Right cardiac atrium (tissue), 5 donors: ENCODE results near the gene ACER3. TPM values are rescaled to one million over a fixed set of nuclear protein-coding genes. Genes with fewer than 3 reads are reported as not detected.
"Not testable (repeated sequence)": the region's sequence is repeated elsewhere in the genome, so short reads cannot be mapped to it uniquely, and the experiment has no call there.

Experiments used
- ATAC-seq, 2 donors: fragments of 200-7000 bp; cut with Tn5 transposase; one replicate each; pipeline versions ENCODE4 v1.8.0 to v1.9.1; 2020; ENCODE audit warnings: moderate library complexity in 2 of 2, mild to moderate bottlenecking in 1 of 2
- DNase-seq, 3 donors: peaks; one replicate each; pipeline ENCODE4 v3.0.0-alpha.2; 2020
- H3K27ac ChIP-seq: one replicate; pipeline ENCODE4 v1.5.1; 2013; ENCODE audit warnings: mild to moderate bottlenecking, low read length, control low read depth, moderate library complexity
- H3K27me3 ChIP-seq: one replicate; pipeline ENCODE4 v1.6.1; 2013; ENCODE audit not compliant: control insufficient read depth, insufficient read depth
- H3K4me1 ChIP-seq: one replicate; pipeline ENCODE4 v1.6.1; 2013; ENCODE audit warnings: low read length; ENCODE audit not compliant: control insufficient read depth, insufficient read depth
- H3K4me3 ChIP-seq: one replicate; pipeline ENCODE4 v1.5.1; 2013; ENCODE audit warnings: low read length, control low read depth
- H3K9me3 ChIP-seq: one replicate; pipeline ENCODE4 v1.6.1; 2013; ENCODE audit warnings: low read length; ENCODE audit not compliant: control insufficient read depth
- WGBS: extraction: QIAGEN DNeasy Blood & Tissue Kit; methylation state at CpG from one replicate; pipeline ENCODE4 v1.1.7; 2013; 5-methylcytosine and 5-hydroxymethylcytosine counted together
- intact Hi-C, 4 donors: fragments of 100-400 bp; cut with DNase I; formaldehyde crosslinking; loops; one replicate each; pipeline versions ENCODE4 v1.11.0 to v1.14.0; 2022 to 2023
- polyA plus RNA-seq: library from polyadenylated mRNA; stranded (reverse); fragments of 200-250 nt; gene quantifications from one replicate; pipeline ENCODE4 v1.2.3, GENCODE V29; 2013
- total RNA-seq, 4 donors: library from RNA; stranded (reverse); fragmentation: NEBNext Ultra II Directional; extraction: Animal tissue kit (Norgen Biotek cat#: 25700); gene quantifications; one replicate each; pipeline ENCODE4 v1.2.1, GENCODE V29; 2021
- donor health status: healthy with polysubstance abuse.
- donor health status: DM: no; HTN: yes; CAD: no.
- donor health status: DM: no; HTN: no; CAD: no.
- donor health status: DM: no; HTN: yes; CAD: no; lungs with severe emphysema.
- donor health status: DM: yes; HTN: yes; CAD: no.

Gene ACER3
- total and polyA plus RNA-seq, 5 donors = 4.1 to 16.1 (median 12.1) TPM

GRCh38 chr11:76850815-76851214 is 9.9 kb upstream of the ACER3 start:
- H3K27ac ChIP-seq = no peak overlapping the region
- peak; percentile 77 to 92 for ATAC-seq
- intact Hi-C loops = no loop called here

GRCh38 chr11:76854709-76855108 is 6.0 kb upstream of the ACER3 start:
- ATAC-seq (no peak), DNase-seq (no peak)
- intact Hi-C loops = no loop called here
- H3K4me1 ChIP-seq = peaks cover 6% of the 10 kb centered on the region
- no peak overlapping the region for H3K4me3 ChIP-seq
- no peaks in the 10 kb centered on the region for H3K27me3 ChIP-seq
- H3K27ac ChIP-seq = no peak overlapping the region
- H3K9me3 ChIP-seq = no peaks in the 10 kb centered on the region
- 95% methylated on average over 1 of the region's 1 CpG for WGBS

More at GRCh38 chr11:76850815-76851214, 9.9 kb upstream of the ACER3 start:
- no peak overlapping the region for H3K4me3 ChIP-seq
- no peaks in the 10 kb centered on the region for H3K27me3 ChIP-seq
- no peaks in the 10 kb centered on the region for H3K9me3 ChIP-seq
- peak; percentile 57 to 84 (median 77) for DNase-seq
- peaks cover 9% of the 10 kb centered on the region for H3K4me1 ChIP-seq
- WGBS = 90% methylated on average over 6 of the region's 6 CpGs

- H3K27ac ChIP-seq, ATAC-seq, H3K27me3 ChIP-seq, H3K4me1 ChIP-seq, intact Hi-C loops, DNase-seq, H3K4me3 ChIP-seq, H3K9me3 ChIP-seq: not testable (repeated sequence)
- 82% methylated on average over 5 of the region's 5 CpGs for WGBS
These were observed 5.0 kb upstream of the ACER3 start for GRCh38 chr11:76855670-76856069.

- no peak for ATAC-seq
- H3K27me3 ChIP-seq = no peaks in the 10 kb centered on the region
- no peak overlapping the region for H3K27ac ChIP-seq
- intact Hi-C loops = no loop called here
- no peak for DNase-seq
- peaks cover 1% of the 10 kb centered on the region for H3K4me1 ChIP-seq
- H3K9me3 ChIP-seq = no peaks in the 10 kb centered on the region
- no peak overlapping the region for H3K4me3 ChIP-seq
These were observed 4.6 kb upstream of the ACER3 start for GRCh38 chr11:76856106-76856505.

- DNase-seq = no peak
- Histone ChIP-seq H3K4me3 (no peak overlapping the region), H3K27me3 (no peaks in the 10 kb centered on the region), H3K27ac (no peak overlapping the region), H3K4me1 (peaks cover 4% of the 10 kb centered on the region), H3K9me3 (no peaks in the 10 kb centered on the region)
- WGBS = 90% methylated on average over 2 of the region's 2 CpGs
- ATAC-seq = no peak
- intact Hi-C loops = no loop called here
These were observed 4.1 kb upstream of the ACER3 start for GRCh38 chr11:76856571-76856970.

GRCh38 chr11:76857781-76858410 is 2.8 kb upstream of the ACER3 start:
- peaks cover 7% of the 10 kb centered on the region for H3K4me1 ChIP-seq
- intact Hi-C loops = no loop called here
- DNase-seq = no peak
- H3K27me3 ChIP-seq = no peaks in the 10 kb centered on the region
- no peak for ATAC-seq
- no peak overlapping the region for H3K27ac ChIP-seq
- H3K9me3 ChIP-seq = no peaks in the 10 kb centered on the region
- WGBS = 52% methylated on average over 6 of the region's 6 CpGs
- H3K4me3 ChIP-seq = no peak overlapping the region

- Histone ChIP-seq H3K4me3 (no peak overlapping the region), H3K27ac (no peak overlapping the region), H3K4me1 (peaks cover 7% of the 10 kb centered on the region), H3K27me3 (no peaks in the 10 kb centered on the region), H3K9me3 (no peaks in the 10 kb centered on the region)
- intact Hi-C loops = no loop called here
- peak in 1 of 3 donors; percentile 52 for DNase-seq
- 92% methylated on average over 14 of the region's 14 CpGs for WGBS
- no peak for ATAC-seq
These were observed 950 bp upstream of the ACER3 start for GRCh38 chr11:76859708-76860227.

- H3K9me3 ChIP-seq = no peaks in the 10 kb centered on the region
- ATAC-seq (peak in 1 of 2 donors; percentile 12), DNase-seq (no peak)
- peak overlapping the region; percentile 80 for H3K27ac ChIP-seq
- H3K27me3 ChIP-seq = no peaks in the 10 kb centered on the region
- intact Hi-C loops = no loop called here
- WGBS = 31% methylated on average over 6 of the region's 6 CpGs
- H3K4me1 ChIP-seq = peaks cover 5% of the 10 kb centered on the region
- H3K4me3 ChIP-seq = peak overlapping the region; percentile 67
These were observed 804 bp downstream of the ACER3 start for GRCh38 chr11:76861490-76861953.

- 78% methylated on average over 2 of the region's 2 CpGs for whole genome bisulfite sequencing
- H3K4me1 ChIP-seq, H3K9me3 ChIP-seq, ATAC-seq, DNase-seq, H3K27ac ChIP-seq, intact Hi-C loops, H3K4me3 ChIP-seq, H3K27me3 ChIP-seq: not testable (repeated sequence)
These were observed 2.1 kb downstream of the ACER3 start for GRCh38 chr11:76862794-76863193.

- no peak overlapping the region for H3K27ac ChIP-seq
- H3K9me3 ChIP-seq = no peaks in the 10 kb centered on the region
- peaks cover 7% of the 10 kb centered on the region for H3K4me1 ChIP-seq
- H3K4me3 ChIP-seq = no peak overlapping the region
- ATAC-seq (no peak), DNase-seq (no peak)
- intact Hi-C loops = no loop called here
- 75% methylated on average over 3 of the region's 3 CpGs for WGBS
- H3K27me3 ChIP-seq = no peaks in the 10 kb centered on the region
These were observed 2.6 kb downstream of the ACER3 start for GRCh38 chr11:76863196-76863777.

- ATAC-seq (no peak), DNase-seq (no peak)
- no peaks in the 10 kb centered on the region for H3K4me1 ChIP-seq
- WGBS = 95% methylated on average over 6 of the region's 6 CpGs
- intact Hi-C loops = no loop called here
- no peaks in the 10 kb centered on the region for H3K9me3 ChIP-seq
- H3K27me3 ChIP-seq = no peaks in the 10 kb centered on the region
- H3K27ac ChIP-seq = no peak overlapping the region
- no peak overlapping the region for H3K4me3 ChIP-seq
These were observed 12.5 kb downstream of the ACER3 start for GRCh38 chr11:76872959-76873827.
